Lung (tissue), 12 donors: ENCODE measurements around the gene TRNAU1AP. TPM values are rescaled to one million over a fixed set of nuclear protein-coding genes. Genes with fewer than 3 reads are reported as not detected.
A peak's percentile ranks its signal among the peaks of the same experiment; 100 is the strongest.
"Not testable (repeated sequence)": the region's sequence is repeated elsewhere in the genome, so short reads cannot be mapped to it uniquely, and the experiment has no call there.

Source experiments
- ATAC-seq: fragments of 200-7000 bp; cut with Tn5 transposase; one replicate; pipeline ENCODE4 v1.9.1; 2020; ENCODE audit warnings: moderate number of reproducible peaks; ENCODE audit not compliant: insufficient read depth, low FRiP score
- DNase-seq, 3 donors: peaks; one replicate each; pipeline ENCODE4 v3.0.0-alpha.2; 2013 to 2017
- H3K27ac ChIP-seq, 2 donors: one replicate each; pipeline ENCODE4 v1.5.1; 2013; ENCODE audit warnings: mild to moderate bottlenecking in 2 of 2, moderate library complexity in 2 of 2, control low read depth in 1 of 2, inconsistent platforms in 1 of 2, low read depth in 1 of 2, low read length in 1 of 2
- H3K27me3 ChIP-seq, 3 donors: one replicate each; pipeline ENCODE4 v1.5.1; 2013; ENCODE audit warnings: low read length in 2 of 3; ENCODE audit not compliant: control insufficient read depth in 3 of 3, insufficient read depth in 3 of 3
- H3K36me3 ChIP-seq, 4 donors: one replicate each; pipeline ENCODE4 v1.5.1; 2013; ENCODE audit warnings: low read length in 4 of 4, mild to moderate bottlenecking in 1 of 4, moderate library complexity in 1 of 4; ENCODE audit not compliant: control insufficient read depth in 4 of 4, insufficient read depth in 4 of 4
- H3K4me1 ChIP-seq, 5 donors: one replicate each; pipeline ENCODE4 v1.5.1; 2013; ENCODE audit warnings: low read length in 5 of 5, mild to moderate bottlenecking in 2 of 5, moderate library complexity in 1 of 5; ENCODE audit not compliant: control insufficient read depth in 5 of 5, insufficient read depth in 5 of 5
- H3K4me3 ChIP-seq: one replicate; pipeline ENCODE4 v1.5.1; 2013; ENCODE audit warnings: mild to moderate bottlenecking, control low read depth, moderate library complexity
- H3K9ac ChIP-seq, 2 donors: one replicate each; pipeline ENCODE4 v1.5.1; 2013; ENCODE audit warnings: low read length in 2 of 2, control low read depth in 1 of 2; ENCODE audit not compliant: insufficient read depth in 1 of 2
- H3K9me3 ChIP-seq, 4 donors: one replicate each; pipeline ENCODE4 v1.5.1; 2013; ENCODE audit warnings: low read length in 3 of 4, mild to moderate bottlenecking in 1 of 4, moderate library complexity in 1 of 4; ENCODE audit not compliant: control insufficient read depth in 4 of 4, insufficient read depth in 3 of 4
- CTCF ChIP-seq: IDR thresholded peaks from 2 replicates; pipeline ENCODE4 v1.5.1; 2012; ENCODE audit warnings: mild to moderate bottlenecking; ENCODE audit errors: control extremely low read depth, extremely low read depth
- WGBS, 2 donors: extraction: QIAGEN DNeasy Blood & Tissue Kit; methylation state at CpG; one replicate each; pipeline ENCODE4 v1.1.7; 2013; 5-methylcytosine and 5-hydroxymethylcytosine counted together
- polyA plus RNA-seq, 2 donors: library from polyadenylated mRNA; stranded (reverse); fragments of 200-250 nt; gene quantifications; one replicate each; pipeline ENCODE4 v1.2.1, GENCODE V29; 2013
- total RNA-seq, 2 donors: library from RNA; depleted of rRNA in 1 of 2; stranded (reverse); fragments of >200 nt in 1 of 2; gene quantifications; one replicate each; pipeline ENCODE4 v1.2.1, GENCODE V29; 2014 to 2021
- donor health status: control.
- donor health status: control.
- donor health status: Bipolar disorder and iron deficiency.
- donor health status: healthy.
- donor health status: DM: yes; HTN: yes; CAD: no.

TRNAU1AP gene
- total and polyA plus RNA-seq, 4 donors, result 25.4 to 40.2 (median 30.2) TPM

DNA sequence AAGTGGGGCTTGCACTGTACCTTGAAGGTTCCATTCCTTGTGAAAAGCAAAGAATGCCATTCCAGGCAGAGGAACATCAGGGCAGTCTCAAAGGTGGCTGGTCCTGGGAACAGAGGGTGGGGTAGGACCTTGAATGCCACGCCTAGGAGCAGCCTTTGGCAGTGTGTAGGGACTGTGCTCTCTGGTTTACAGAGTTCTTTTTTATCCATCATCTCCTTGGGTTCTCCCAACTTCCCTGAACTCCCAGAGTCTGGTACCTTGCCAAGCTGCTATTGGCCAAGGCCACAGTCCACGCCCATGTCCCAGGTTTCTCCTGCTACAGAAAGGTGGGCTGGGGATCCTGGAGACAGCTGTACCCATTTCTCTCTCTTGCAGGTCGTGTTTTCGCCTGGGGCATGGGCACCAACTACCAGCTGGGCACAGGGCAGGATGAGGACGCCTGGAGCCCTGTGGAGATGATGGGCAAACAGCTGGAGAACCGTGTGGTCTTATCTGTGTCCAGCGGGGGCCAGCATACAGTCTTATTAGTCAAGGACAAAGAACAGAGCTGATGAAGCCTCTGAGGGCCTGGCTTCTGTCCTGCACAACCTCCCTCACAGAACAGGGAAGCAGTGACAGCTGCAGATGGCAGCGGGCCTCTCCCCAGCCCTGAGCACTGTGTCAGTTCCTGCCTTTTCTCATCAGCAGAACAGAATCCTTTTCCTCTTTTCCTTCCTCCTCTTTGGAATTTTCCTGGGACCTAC lies 15.3 kb upstream of the TRNAU1AP start:
- Histone ChIP-seq H3K27me3 (no peaks in the 10 kb centered on the region), H3K9ac (no peak overlapping the region), H3K4me1 (peaks cover 0 to 2% (median 0%) of the 10 kb centered on the region in 5 donors), H3K27ac (no peak overlapping the region), H3K36me3 (peaks cover 3 to 29% (median 19%) of the 10 kb centered on the region in 4 donors), H3K9me3 (no peaks in the 10 kb centered on the region), H3K4me3 (no peak overlapping the region)
- no peak for ATAC-seq
- TF ChIP-seq CTCF, result no peak
- 88% methylated on average over 8 of the region's 8 CpGs for WGBS, 2 donors
- DNase-seq, result no peak

DNA sequence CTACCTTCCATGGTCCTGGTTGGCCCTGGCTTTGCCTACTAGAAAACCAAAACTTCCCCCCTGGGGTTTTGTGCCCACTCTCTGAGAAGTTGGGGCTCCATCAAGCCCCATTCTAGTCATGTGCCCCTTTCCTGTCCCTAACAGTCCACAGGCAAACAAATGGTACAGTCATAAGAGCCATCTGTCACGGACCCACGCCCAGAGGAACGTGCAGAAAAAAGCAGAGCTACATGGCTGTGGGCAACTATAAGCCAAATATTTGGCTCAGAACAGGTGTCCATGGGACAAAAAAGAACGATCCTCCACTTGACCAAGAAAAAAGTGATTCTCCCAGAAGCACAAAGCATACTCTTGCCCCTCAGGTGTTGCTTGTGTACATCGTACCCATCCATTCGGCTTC lies 14.6 kb upstream of the TRNAU1AP start:
- Histone ChIP-seq H3K27ac (no peak overlapping the region), H3K27me3 (no peaks in the 10 kb centered on the region), H3K4me1 (peaks cover 0 to 2% (median 0%) of the 10 kb centered on the region in 5 donors), H3K9me3 (no peaks in the 10 kb centered on the region), H3K36me3 (peaks cover 3 to 29% (median 19%) of the 10 kb centered on the region in 4 donors), H3K4me3 (no peak overlapping the region), H3K9ac (no peak overlapping the region)
- ATAC-seq, result no peak
- no peak for TF ChIP-seq CTCF
- no peak for DNase-seq
- 87 to 88% methylated on average over 6 of the region's 6 CpGs for WGBS, 2 donors

DNA sequence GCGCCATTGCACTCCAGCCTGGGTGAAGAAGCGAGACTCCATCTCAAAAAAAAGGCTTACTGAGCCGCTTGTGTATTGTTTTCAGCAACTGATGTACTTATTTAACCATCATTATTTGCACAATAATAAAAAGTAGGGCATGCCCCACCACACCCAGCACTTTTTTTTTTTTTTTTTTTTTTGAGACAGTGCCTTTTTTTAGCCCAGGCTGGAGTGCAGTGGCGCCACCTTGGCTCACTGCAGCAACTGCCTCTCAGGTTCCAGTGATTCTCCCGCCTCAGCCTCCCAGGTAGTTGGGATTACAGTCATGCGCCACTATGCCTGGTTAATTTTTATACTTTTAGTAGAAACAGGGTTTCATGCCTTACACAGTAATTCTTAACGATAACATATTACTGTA lies 12.2 kb upstream of the TRNAU1AP start:
- WGBS, 2 donors, result 86 to 91% methylated on average over 7 of the region's 7 CpGs
- no peak for TF ChIP-seq CTCF

DNA sequence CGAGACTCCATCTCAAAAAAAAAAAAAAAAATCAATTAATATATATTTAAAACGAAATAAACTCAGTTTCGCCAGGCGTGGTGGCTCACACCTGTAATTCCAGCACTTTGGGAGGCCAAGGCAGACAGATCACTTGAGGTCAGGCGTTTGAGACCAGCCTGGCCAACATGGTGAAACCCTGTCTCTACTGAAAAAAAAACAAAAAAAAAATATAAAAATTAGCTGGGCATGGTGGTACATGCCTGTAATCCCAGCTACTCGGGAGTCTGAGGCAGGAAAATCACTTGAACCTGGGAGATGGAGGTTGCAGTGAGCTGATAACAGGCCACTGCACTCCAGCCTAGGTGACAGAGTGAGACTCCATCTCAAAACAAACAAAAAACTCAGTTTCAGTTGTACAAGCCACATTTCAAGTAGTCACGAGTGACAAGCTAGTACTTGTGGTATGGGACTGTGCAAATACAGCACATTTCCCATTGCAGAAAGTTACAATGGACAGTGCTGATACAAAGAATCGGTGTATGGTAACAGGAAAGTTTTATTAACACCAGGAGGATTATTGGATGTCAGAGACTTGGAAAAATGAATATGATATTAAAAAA lies 11.4 kb upstream of the TRNAU1AP start:
- peaks cover 0 to 13% (median 9%) of the 10 kb centered on the region in 4 donors for H3K36me3 ChIP-seq
- DNase-seq (peak in 2 of 3 donors; percentile 44 to 68), ATAC-seq (peak; percentile 47)
- 80 to 88% methylated on average over 8 of the region's 8 CpGs for WGBS, 2 donors
- H3K4me3 ChIP-seq, H3K27me3 ChIP-seq, H3K9ac ChIP-seq, H3K4me1 ChIP-seq, H3K9me3 ChIP-seq, H3K27ac ChIP-seq: not testable (repeated sequence)

More for the DNA sequence above, 12.2 kb upstream of the TRNAU1AP start:
- no peak for ATAC-seq
- Histone ChIP-seq H3K4me3 (no peak overlapping the region), H3K9ac (no peak overlapping the region), H3K27me3 (no peaks in the 10 kb centered on the region), H3K9me3 (no peaks in the 10 kb centered on the region), H3K4me1 (peaks cover 0 to 2% (median 0%) of the 10 kb centered on the region in 5 donors), H3K27ac (no peak overlapping the region), H3K36me3 (peaks cover 0 to 21% (median 14%) of the 10 kb centered on the region in 4 donors)
- no peak for DNase-seq
